K562 (cell line): ENCODE data around the gene SRPK3. TPM values are rescaled to one million over a fixed set of nuclear protein-coding genes. Genes with fewer than 3 reads are reported as not detected.

Source experiments
- ATF1 ChIP-seq, 2 experiments: fragments of 450-650 bp in 1 of 2; IDR thresholded peaks; 2 replicates each; pipeline ENCODE4 v1.6.1; 2016; ENCODE audit warnings: missing compliant biosample characterization in 1 of 2, missing genetic modification characterization in 1 of 2
- CREM ChIP-seq: IDR thresholded peaks from 2 replicates; pipeline ENCODE4 v1.6.1; 2014; ENCODE audit warnings: antibody characterized with exemption, low read depth
- CTCF ChIP-seq, 3 experiments: IDR thresholded peaks in 2 of 3; conservative IDR thresholded peaks in 1 of 3; 2 replicates each; pipeline ENCODE4 v1.5.1; 2011 to 2012; ENCODE audit warnings: low read length in 3 of 3, mild to moderate bottlenecking in 3 of 3, control low read depth in 2 of 3, improper control_type of control experiment in 1 of 3, inconsistent platforms in 1 of 3, low read depth in 1 of 3, mixed read lengths in 1 of 3, moderate library complexity in 1 of 3; ENCODE audit not compliant: insufficient read depth in 2 of 3
- HDAC8 ChIP-seq: fragments of 450-650 bp; IDR thresholded peaks from 2 replicates; pipeline ENCODE4 v1.6.1; 2016; ENCODE audit warnings: mild to moderate bottlenecking, missing genetic modification characterization, moderate library complexity, missing compliant biosample characterization
- HOXB6 ChIP-seq: fragments of 250-450 bp; sonication (Bioruptor Pico); IDR thresholded peaks from 2 replicates; pipeline ENCODE4 v1.5.1; 2022; ENCODE audit warnings: mild to moderate bottlenecking, borderline replicate concordance
- HSF4 ChIP-seq: fragments of 250-450 bp; sonication (Bioruptor Pico); IDR thresholded peaks from 2 replicates; pipeline ENCODE4 v2.1.2; 2022; ENCODE audit warnings: mild to moderate bottlenecking, moderate library complexity, borderline replicate concordance
- KAT7 ChIP-seq: sonication (generic); formaldehyde crosslinking; IDR thresholded peaks from 2 replicates; pipeline ENCODE4 v1.8.0; 2022; ENCODE audit warnings: missing genetic modification reagents, mild to moderate bottlenecking, borderline replicate concordance
- KDM1A ChIP-seq, 2 experiments: fragments of 450-650 bp; IDR thresholded peaks; 2 replicates each; pipeline ENCODE4 v1.6.1; 2016; ENCODE audit warnings: mild to moderate bottlenecking in 2 of 2
- NUFIP1 ChIP-seq: fragments of 450-650 bp; IDR thresholded peaks from 2 replicates; pipeline ENCODE4 v1.6.1; 2018; ENCODE audit not compliant: partially characterized antibody
- POLR3A ChIP-seq: IDR thresholded peaks from 2 replicates; pipeline ENCODE4 v1.6.1; 2011; ENCODE audit warnings: borderline replicate concordance, mild to moderate bottlenecking, moderate library complexity; ENCODE audit not compliant: insufficient read length, insufficient read depth; ENCODE audit errors: extremely low read depth
- RAD21 ChIP-seq, 2 experiments: fragments of 250-450 bp in 1 of 2; fragments of 450-650 bp in 1 of 2; sonication (Bioruptor Pico) in 1 of 2; formaldehyde crosslinking in 1 of 2; IDR thresholded peaks in 1 of 2; conservative IDR thresholded peaks in 1 of 2; 2 replicates each; pipeline versions ENCODE4 v1.4.0 to v1.8.0; 2020 to 2022; ENCODE audit warnings: mild to moderate bottlenecking in 2 of 2, moderate library complexity in 1 of 2
- REST ChIP-seq, 2 experiments: fragments of 450-650 bp; formaldehyde crosslinking in 1 of 2; IDR thresholded peaks; 2 replicates each; pipeline versions ENCODE4 v1.4.0 to v1.6.1; 2014 to 2020; ENCODE audit warnings: mild to moderate bottlenecking in 2 of 2, borderline replicate concordance in 1 of 2, low read depth in 1 of 2
- RFX1 ChIP-seq: fragments of 450-650 bp; IDR thresholded peaks from 2 replicates; pipeline ENCODE4 v1.6.1; 2016; ENCODE audit warnings: mild to moderate bottlenecking, moderate library complexity
- ZEB2 ChIP-seq: fragments of 450-650 bp; IDR thresholded peaks from 2 replicates; pipeline ENCODE4 v1.6.1; 2016
- polyA plus RNA-seq, 8 experiments: library from polyadenylated mRNA; depleted of rRNA in 4 of 8; stranded (reverse) in 5 of 8; unstranded in 3 of 8; fragments of >200 nt; fragmentation: Nextera tagmentation in 2 of 8; fragmentation: Illumina TruSeq in 1 of 8; extraction: Ambion mirVana in 2 of 8; extraction: Trizol in 1 of 8; gene quantifications; 2 replicates each; pipeline versions ENCODE4 v1.2.1 to v1.2.3, GENCODE V29; 2011 to 2014; ENCODE audit warnings: inconsistent platforms in 1 of 8, missing spikeins in 1 of 8
- total RNA-seq, 7 experiments: library from RNA; depleted of rRNA in 6 of 7; stranded (reverse); fragments of >200 nt in 6 of 7; fragmentation: Illumina TruSeq in 2 of 7; extraction: Trizol in 2 of 7; gene quantifications; 2 replicates each; pipeline versions ENCODE4 v1.2.1 to v1.2.3, GENCODE V29; 2011 to 2021; ENCODE audit warnings: low replicate concordance in 1 of 7
- TF ChIP-seq, protein P1 (sequence below): fragments of 250-450 bp; sonication (Bioruptor Pico); IDR thresholded peaks from 2 replicates; pipeline ENCODE4 v1.5.0; 2021

The SRPK3 gene
- total and polyA plus RNA-seq, 9 of the 15 experiments (the other 6 are each of a cell fraction or from before 2014, with no cell fraction given) = 0.01 to 0.09 (median 0.04) TPM; not detected in 2

- peak; percentile 35 to 43 (median 43); a peak in 4 of 6 replicates for TF ChIP-seq CTCF (IDR thresholded peaks at IDR 0.05 in 2 of 3, conservative IDR thresholded peaks at IDR 0.05 in 1 of 3; ENCODE audit: insufficient read depth in 2 of 3, low read depth in 1 of 3, low read length in 3 of 3)
- TF ChIP-seq POLR3A = no peak
- no peak for TF ChIP-seq NUFIP1
- TF ChIP-seq CREM = peak; percentile 20; the same call in 1 of the 2 replicates
- TF ChIP-seq KDM1A (IDR thresholded peaks at IDR 0.05) = 0 out of 4 replicates have a peak, but pooled peaks have one; percentile 14 to 15
- TF ChIP-seq RAD21 (CRISPR knock-in tag; conservative IDR thresholded peaks at IDR 0.05 in 1 of 2, IDR thresholded peaks at IDR 0.05 in 1 of 2) = peak in 1 of 2 experiments; percentile 41; a peak in 2 of 4 replicates
- no peak for TF ChIP-seq HSF4
- TF ChIP-seq ZEB2 = no peak
- no peak for TF ChIP-seq HDAC8
- no peak for TF ChIP-seq RFX1
- no peak for TF ChIP-seq ATF1 (CRISPR knock-in tag; IDR thresholded peaks at IDR 0.05)
- TF ChIP-seq ATF1 (tag; IDR thresholded peaks at IDR 0.05) = no peak; the same call in 1 of the 2 replicates
- TF ChIP-seq, protein P1, sequence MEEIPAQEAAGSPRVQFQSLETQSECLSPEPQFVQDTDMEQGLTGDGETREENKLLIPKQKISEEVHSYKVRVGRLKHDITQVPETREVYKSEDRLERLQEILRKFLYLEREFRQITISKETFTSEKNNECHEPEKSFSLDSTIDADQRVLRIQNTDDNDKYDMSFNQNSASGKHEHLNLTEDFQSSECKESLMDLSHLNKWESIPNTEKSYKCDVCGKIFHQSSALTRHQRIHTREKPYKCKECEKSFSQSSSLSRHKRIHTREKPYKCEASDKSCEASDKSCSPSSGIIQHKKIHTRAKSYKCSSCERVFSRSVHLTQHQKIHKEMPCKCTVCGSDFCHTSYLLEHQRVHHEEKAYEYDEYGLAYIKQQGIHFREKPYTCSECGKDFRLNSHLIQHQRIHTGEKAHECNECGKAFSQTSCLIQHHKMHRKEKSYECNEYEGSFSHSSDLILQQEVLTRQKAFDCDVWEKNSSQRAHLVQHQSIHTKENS (CRISPR knock-in tag) = no peak
- TF ChIP-seq KAT7 (CRISPR knock-in tag) = no peak
- TF ChIP-seq HOXB6 (CRISPR knock-in tag) = no peak
- TF ChIP-seq REST (IDR thresholded peaks at IDR 0.05; ENCODE audit: borderline replicate concordance) = peak; percentile 20; the same call in 1 of the 2 replicates
- TF ChIP-seq REST (CRISPR knock-in tag; IDR thresholded peaks at IDR 0.05; ENCODE audit: low read depth) = no peak
These were observed 45.6 kb upstream of the SRPK3 start (continued) for GRCh38 chrX:153735274-153735673.
